Cardiac muscle cell (in vitro differentiated cells and primary cell): ENCODE data around the gene PNPLA6. TPM values are rescaled to one million over a fixed set of nuclear protein-coding genes. Genes with fewer than 3 reads are reported as not detected.
"Not testable (repeated sequence)": the region's sequence is repeated elsewhere in the genome, so short reads cannot be mapped to it uniquely, and the experiment has no call there.

Experiments used
- DNase-seq, 2 donors: peaks; one replicate each; pipeline versions ENCODE4 v3.0.0 to v3.0.0-alpha.2; 2010 to 2017; ENCODE audit warnings: low read depth in 1 of 2, low spot score in 1 of 2
- H3K27ac ChIP-seq: fragments of 200-600 bp; sonication (generic); 2 replicates; pipeline ENCODE4 v1.5.1; 2016
- H3K27me3 ChIP-seq: fragments of 200-600 bp; sonication (generic); 2 replicates; pipeline ENCODE4 v1.6.0; 2016; ENCODE audit warnings: control low read depth
- H3K36me3 ChIP-seq: fragments of 200-600 bp; sonication (generic); 2 replicates; pipeline ENCODE4 v1.5.1; 2016; ENCODE audit warnings: control low read depth
- H3K4me1 ChIP-seq: fragments of 200-600 bp; sonication (generic); 2 replicates; pipeline ENCODE4 v1.8.1; 2017; ENCODE audit warnings: low read depth, mild to moderate bottlenecking, mixed run types
- H3K4me3 ChIP-seq: fragments of 200-600 bp; sonication (generic); 2 replicates; pipeline ENCODE4 v1.5.1; 2016; ENCODE audit warnings: mild to moderate bottlenecking
- H3K9me3 ChIP-seq: fragments of 200-600 bp; sonication (generic); 2 replicates; pipeline ENCODE4 v1.5.1; 2017; ENCODE audit warnings: low read depth, mild to moderate bottlenecking, control low read depth
- polyA plus RNA-seq: library from polyadenylated mRNA; unstranded; fragments of >200 nt; fragmentation: Nextera tagmentation; extraction: Ambion mirVana; gene quantifications from 2 replicates; pipeline ENCODE4 v1.2.1, GENCODE V29; 2016
- total RNA-seq: library from RNA; depleted of rRNA; stranded (reverse); fragments of >200 nt; gene quantifications from 2 replicates; pipeline ENCODE4 v1.2.3, GENCODE V29; 2016
- TF ChIP-seq, protein P1 (sequence below): IDR thresholded peaks from 2 replicates; pipeline ENCODE4 v1.5.1; 2012; ENCODE audit warnings: low read depth, mild to moderate bottlenecking, low read length

PNPLA6 gene
- total and polyA plus RNA-seq, 2 experiments from 2014 or later = 29.3 to 56.4 TPM

DNA sequence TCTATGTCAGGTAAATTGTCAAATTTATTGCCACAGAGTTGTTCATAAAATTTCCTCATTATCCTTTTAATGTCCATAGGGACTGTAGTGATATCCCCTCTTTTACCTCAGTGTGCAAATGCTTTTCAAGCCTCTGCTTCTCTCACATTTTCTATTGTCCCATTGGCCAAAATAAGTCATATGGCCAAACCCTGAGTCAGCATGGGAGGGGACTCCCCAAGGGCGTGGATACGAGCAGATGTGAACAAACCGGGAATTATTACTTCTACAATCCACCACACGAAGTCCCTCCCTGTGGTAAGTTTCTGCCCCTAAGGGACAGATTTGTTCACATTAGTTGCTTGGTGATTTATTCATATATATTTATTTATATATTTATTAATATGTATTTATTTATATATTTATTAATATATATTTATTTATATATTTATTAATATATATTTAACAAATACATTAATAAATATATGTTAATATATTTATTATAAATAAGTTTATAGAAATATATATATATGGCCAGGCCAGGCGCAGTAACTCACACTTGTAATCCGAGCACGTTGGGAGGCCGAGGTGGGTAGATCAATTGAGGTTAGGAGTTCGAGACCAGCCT, 40.0 kb downstream of the PNPLA6 start:
- H3K36me3 ChIP-seq = no peaks in the 10 kb centered on the region
- H3K9me3 ChIP-seq = no peaks in the 10 kb centered on the region
- H3K27me3 ChIP-seq = peaks cover 22% of the 10 kb centered on the region
- H3K4me3 ChIP-seq = no peak overlapping the region
- no peak for DNase-seq
- no peaks in the 10 kb centered on the region for H3K4me1 ChIP-seq
- no peak overlapping the region for H3K27ac ChIP-seq
- TF ChIP-seq, protein P1, sequence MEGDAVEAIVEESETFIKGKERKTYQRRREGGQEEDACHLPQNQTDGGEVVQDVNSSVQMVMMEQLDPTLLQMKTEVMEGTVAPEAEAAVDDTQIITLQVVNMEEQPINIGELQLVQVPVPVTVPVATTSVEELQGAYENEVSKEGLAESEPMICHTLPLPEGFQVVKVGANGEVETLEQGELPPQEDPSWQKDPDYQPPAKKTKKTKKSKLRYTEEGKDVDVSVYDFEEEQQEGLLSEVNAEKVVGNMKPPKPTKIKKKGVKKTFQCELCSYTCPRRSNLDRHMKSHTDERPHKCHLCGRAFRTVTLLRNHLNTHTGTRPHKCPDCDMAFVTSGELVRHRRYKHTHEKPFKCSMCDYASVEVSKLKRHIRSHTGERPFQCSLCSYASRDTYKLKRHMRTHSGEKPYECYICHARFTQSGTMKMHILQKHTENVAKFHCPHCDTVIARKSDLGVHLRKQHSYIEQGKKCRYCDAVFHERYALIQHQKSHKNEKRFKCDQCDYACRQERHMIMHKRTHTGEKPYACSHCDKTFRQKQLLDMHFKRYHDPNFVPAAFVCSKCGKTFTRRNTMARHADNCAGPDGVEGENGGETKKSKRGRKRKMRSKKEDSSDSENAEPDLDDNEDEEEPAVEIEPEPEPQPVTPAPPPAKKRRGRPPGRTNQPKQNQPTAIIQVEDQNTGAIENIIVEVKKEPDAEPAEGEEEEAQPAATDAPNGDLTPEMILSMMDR = no peak

DNA sequence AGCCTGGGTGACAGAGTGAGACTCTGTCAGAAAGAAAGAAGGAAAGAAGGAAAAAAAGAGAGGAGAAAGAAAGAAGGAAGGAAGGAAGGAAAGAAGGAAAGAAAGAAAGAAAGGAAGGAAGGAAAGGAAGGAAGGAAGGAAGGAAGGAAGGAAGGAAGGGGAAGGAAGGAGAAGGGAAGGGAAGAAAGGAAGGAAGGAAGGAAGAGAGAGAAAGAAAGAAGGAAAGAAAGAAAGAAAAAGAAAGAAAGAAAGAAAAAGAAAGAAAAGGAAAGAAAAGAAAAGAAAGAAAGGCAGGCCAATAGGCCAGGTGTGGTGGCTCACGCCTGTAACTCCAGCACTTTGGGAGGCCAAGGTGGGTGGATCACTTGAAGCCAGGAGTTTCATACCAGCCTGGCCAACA, 41.9 kb downstream of the PNPLA6 start:
- not testable (repeated sequence) for DNase-seq, H3K4me3 ChIP-seq, H3K9me3 ChIP-seq, H3K4me1 ChIP-seq, H3K36me3 ChIP-seq, H3K27ac ChIP-seq
- peaks cover 22% of the 10 kb centered on the region for H3K27me3 ChIP-seq

DNA sequence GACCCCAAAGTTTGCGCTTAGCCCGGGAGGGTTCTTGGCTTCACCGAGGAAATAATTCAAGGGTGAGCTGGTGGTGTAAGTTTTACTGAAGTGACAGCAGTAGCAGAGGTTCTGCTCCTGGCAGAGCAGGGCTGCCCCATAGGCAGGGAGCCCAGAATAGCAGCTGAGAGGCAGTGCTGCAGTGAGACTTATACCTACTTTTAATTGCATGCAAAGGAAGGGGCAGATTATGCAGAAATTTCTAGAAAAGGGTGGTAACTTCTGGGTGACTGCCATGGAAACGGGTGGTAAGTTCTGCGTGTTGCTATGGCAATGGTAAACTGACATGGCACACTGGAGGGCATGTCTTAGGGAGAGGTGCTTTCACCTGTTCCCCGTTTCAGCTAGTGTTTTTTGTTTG, 42.6 kb downstream of the PNPLA6 start:
- no peak overlapping the region for H3K27ac ChIP-seq
- no peaks in the 10 kb centered on the region for H3K4me1 ChIP-seq
- H3K9me3 ChIP-seq = no peaks in the 10 kb centered on the region
- H3K27me3 ChIP-seq = peaks cover 22% of the 10 kb centered on the region
- H3K36me3 ChIP-seq = no peaks in the 10 kb centered on the region
- DNase-seq = no peak
- no peak overlapping the region for H3K4me3 ChIP-seq
- TF ChIP-seq, protein P1 = no peak

DNA sequence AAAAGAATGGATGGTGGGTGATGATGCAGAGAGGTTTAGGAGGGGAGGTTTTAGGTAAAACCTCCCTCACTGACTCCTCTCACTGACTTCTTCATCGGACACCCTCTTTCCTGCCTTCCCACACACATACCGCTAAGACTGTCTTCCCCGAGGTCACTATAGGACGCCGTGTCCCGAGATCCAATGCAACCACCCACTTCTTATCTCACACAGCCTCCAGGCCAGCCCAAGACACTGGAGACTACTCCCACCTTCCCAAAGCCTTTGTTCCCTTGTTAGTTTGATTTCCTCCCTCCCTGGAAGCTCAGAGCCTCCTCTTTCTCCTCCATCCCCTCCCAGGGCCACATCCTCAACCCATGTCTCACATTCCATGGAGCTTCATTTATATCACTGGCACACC, 43.7 kb downstream of the PNPLA6 start:
- Histone ChIP-seq H3K27me3 (peaks cover 22% of the 10 kb centered on the region), H3K4me1 (no peaks in the 10 kb centered on the region), H3K9me3 (no peaks in the 10 kb centered on the region), H3K36me3 (no peaks in the 10 kb centered on the region), H3K27ac (no peak overlapping the region), H3K4me3 (no peak overlapping the region)
- TF ChIP-seq, protein P1 = no peak
- no peak for DNase-seq

DNA sequence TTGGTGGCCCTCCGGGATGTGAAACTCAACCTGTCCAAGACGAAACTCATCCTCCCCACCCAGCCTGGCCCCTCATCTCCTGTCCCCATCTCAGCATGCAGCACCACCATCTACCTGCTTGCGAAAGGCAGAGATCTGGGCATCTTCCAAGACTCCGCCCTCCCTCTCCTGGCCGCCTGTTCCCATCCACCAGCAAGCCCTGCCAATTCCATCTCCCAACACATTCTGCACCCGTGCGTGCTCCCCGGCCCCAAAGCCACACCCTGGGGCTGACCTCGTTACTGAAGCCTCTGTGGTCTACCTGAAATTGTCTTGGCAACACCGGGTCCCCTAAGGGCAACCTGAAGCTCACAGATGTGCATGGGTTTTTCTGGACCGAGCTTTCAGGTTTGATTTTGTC, 46.9 kb downstream of the PNPLA6 start:
- no peaks in the 10 kb centered on the region for H3K9me3 ChIP-seq
- no peak overlapping the region for H3K27ac ChIP-seq
- DNase-seq = no peak
- peaks cover 17% of the 10 kb centered on the region for H3K27me3 ChIP-seq
- H3K4me1 ChIP-seq = no peaks in the 10 kb centered on the region
- no peak overlapping the region for H3K4me3 ChIP-seq
- H3K36me3 ChIP-seq = no peaks in the 10 kb centered on the region
- TF ChIP-seq, protein P1 = no peak

DNA sequence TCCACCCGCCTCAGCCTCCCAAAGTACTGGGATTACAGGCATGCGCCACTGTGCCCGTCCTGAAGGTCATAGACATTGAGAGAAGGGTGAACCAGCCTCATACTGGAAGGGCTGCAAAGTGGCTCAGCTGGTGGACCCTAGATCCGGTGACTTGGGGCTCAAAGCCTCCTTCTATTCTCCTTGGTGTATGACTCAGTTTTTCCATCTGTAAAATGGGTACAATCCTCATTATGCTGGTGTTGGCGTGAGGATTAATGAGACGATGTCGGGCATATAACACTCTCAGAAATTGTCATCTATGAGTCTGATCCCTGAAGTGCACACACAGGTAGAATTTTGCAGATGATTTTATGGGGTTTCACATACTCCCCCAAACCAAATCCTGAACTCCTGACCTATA, 54.3 kb downstream of the PNPLA6 start:
- Histone ChIP-seq H3K4me1 (no peaks in the 10 kb centered on the region), H3K27me3 (peaks cover 3% of the 10 kb centered on the region), H3K9me3 (no peaks in the 10 kb centered on the region), H3K4me3 (no peak overlapping the region), H3K27ac (no peak overlapping the region), H3K36me3 (no peaks in the 10 kb centered on the region)
- TF ChIP-seq, protein P1 = no peak
- no peak for DNase-seq
